HG03135 (cell line): ENCODE measurements around the gene OR52K1.

ENCODE experiments used
- ATAC-seq: cut with Tn5 transposase; IDR thresholded peaks from one replicate; pipeline ENCODE4 v1.9.1; 2021; ENCODE audit warnings: mild to moderate bottlenecking, moderate library complexity; ENCODE audit not compliant: unreplicated experiment

OR52K1 gene

DNA sequence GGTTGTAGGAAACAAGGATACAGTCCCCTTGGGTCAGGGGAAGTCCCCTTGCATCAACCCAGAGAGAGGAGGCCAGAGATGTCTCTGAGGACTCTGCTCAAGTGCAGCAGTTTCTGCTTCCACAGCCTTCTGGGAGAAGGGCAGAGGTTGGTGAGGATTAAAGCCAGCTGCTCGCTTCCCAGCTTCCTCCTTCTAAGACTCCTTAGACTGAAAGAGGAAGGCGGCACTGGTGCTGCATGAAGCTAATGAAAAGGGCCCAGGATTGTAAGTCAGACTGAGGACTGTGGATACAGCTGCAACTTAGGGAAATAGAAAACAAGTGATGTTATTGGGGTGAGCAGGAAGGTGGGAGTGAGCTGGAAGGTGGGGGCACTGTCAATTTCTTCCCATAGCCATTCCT, at the start of gene OR52K1:
Gene OR52K1 (plus strand): TSS at position 202 of the 400 bp plus-strand sequence. CDS start 6,255 bp downstream, outside the sequence.
- ATAC-seq, result no peak

GRCh38 chr11:4433856-4434255, 48.6 kb upstream of the OR52K1 start:
- no peak for ATAC-seq

DNA sequence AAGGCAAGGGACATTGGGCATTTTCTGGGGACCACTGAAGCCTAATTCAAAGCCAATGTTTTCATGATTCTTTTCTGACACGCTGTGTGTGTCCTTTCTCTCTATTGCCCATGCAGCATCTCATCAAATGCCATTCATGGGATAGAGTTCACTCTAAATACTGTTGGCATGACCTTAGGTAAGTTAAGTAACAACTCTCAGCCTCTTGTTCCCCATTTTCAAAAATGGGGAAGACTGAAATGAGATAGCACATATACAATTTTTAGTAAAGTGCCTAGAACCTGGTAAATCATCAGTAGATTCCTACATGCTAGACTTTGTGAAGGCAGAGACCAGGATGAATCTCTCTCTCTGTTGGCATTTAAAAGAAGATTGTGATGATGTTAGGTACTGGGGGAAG, 46.0 kb upstream of the OR52K1 start:
- no peak for ATAC-seq

- ATAC-seq, result no peak
Observed at GRCh38 chr11:4441515-4441914, 40.9 kb upstream of the OR52K1 start.

GRCh38 chr11:4443232-4443891, 39.1 kb upstream of the OR52K1 start:
- no peak for ATAC-seq

DNA sequence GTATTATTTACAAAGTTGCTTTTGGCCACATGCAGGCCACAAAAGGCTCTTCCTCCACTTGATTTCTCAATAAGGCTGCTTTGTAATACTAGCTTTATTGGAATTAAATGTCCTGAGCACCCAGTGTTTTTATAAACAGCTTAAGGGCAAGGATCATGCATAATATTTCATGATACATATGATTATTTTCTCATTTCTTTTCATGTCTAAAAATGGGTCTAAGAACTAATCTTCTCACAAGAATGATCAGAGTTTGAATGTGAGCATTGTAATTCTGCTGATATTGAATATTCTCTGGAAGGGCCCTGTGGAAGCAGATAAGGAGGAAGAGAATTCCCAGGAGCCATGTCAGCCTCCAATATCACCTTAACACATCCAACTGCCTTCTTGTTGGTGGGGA, 33.5 kb upstream of the OR52K1 start, which contains the start of gene OR52K2:
Gene OR52K2 (plus strand): TSS at position 301 of the 400 bp plus-strand sequence. CDS start 45 bp downstream, at position 346.
- no peak for ATAC-seq

DNA sequence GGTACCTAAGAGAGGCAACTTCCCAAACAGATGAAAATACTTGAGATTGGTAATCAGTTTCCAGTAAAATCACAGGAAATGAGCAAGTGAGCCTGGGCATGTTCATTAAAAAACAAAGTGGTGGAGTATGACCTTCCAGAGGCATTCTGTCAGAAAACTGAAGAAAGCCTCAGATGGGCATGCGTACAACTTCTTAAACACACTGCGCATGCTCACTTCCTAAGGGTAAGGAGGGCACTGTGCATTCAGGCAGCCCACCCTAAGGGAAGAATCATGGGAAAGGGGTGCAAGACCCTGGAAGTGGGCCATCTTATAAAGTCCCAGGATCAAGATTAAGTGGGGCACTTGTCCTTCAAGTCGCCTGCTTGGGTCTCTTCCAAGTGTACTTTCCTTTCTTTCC, 29.3 kb upstream of the OR52K1 start:
- no peak for ATAC-seq

DNA sequence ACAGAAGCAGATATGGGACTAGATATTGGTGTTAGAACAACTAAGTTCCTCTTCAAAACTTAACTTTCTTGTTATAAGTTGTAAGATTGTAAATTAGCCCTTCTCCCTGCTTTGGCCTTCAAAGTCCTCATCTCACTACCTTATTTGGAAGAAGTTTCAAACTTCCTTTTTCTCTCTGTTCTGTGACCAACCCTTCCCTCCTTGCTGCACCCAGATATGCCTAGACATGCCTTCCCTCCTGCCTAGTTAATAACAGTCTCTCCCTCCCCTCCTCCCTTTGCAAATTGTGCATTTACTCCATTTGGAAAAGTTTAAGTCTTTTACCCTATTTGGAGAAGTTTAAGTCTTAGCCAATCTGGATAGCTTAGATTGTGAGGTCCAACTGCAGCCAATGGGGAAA, 28.4 kb upstream of the OR52K1 start:
- no peak for ATAC-seq

GRCh38 chr11:4455419-4455818, 27.0 kb upstream of the OR52K1 start:
- ATAC-seq, result no peak

GRCh38 chr11:4459500-4459899, 22.9 kb upstream of the OR52K1 start:
- peak; percentile 85 for ATAC-seq

DNA sequence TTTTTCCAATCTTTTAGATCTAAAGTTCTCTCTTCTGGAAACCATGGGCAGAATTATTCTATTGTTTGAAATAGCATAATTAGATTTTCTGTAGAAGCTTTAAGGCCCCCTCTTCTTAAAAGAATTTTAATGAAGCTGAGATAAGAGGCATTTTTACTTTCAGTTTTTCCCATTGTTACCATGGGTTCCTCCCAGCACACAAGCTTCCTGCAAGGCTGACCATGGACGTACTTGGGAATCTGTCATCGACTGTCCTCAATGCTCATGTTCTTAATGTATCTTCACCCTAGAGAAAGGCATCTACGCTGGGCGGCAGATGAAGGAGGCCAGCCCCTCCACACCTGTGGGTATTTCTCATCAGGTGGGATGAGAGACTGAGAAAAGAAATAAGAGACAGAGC, 22.3 kb upstream of the OR52K1 start:
- ATAC-seq, result no peak

DNA sequence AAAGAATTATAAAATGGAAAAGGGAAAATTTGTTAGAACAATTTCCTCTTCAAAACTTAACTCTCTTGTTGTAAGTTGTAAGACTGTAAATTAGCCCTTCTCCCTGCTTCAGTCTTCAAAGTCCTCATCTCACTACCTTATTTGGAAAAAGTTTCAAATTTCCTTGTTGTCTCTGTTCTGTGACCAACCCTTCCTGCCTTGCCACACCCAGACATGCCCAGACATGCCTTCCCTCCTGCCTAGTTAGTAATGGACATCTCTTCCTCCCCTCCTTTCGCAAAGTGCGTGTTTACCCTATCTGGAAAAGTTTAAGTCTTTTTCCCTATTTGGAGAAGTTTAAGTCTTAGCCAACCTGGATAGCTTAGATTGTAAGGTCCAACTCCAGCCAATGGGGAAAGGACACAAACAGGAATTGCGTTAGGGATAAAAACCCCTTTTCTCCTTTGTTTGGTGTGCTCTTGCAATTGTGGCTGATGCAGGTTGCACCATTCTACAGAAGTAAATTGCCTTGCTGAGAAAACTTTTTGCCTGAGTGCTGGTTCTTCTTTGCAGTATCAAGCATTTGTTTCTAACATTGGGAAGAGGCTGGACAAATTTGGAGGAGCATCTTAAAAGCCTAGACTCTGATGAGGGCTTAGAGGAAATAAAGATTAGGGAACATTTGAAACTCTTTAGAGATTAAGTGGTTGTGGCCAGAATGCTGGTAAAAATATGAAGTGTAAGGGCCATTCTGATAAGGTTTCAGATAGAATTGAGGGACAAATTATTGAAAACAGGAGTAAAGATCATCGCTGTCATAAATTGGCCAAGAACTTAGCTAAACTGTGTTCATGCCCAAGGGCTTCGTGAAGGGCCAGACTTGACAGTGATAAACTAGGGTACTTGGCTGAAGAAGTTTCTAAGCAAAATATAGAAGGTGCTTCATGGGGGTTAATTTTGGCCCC, 18.0 kb upstream of the OR52K1 start:
- no peak for ATAC-seq

DNA sequence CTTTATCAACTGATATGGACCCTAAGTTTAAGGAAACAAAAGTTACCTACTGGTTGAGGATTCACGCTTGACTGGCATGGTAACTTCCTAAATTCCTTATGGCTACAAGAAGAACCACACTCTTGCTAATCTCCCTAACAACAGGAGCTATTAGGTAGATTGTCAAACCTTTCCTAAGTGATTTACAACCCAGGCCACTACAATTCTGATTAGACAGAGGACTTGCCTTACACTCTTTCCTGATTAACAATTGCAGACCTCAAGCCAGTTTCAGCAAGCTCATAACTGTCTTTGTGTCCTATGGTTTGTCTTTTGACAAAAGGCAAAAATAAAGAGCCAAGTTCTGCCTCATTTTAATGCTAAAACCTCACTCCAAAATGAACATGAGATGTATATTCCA, 17.0 kb upstream of the OR52K1 start:
- ATAC-seq, result no peak

- no peak for ATAC-seq
Observed at GRCh38 chr11:4466131-4466870, 16.1 kb upstream of the OR52K1 start.

- ATAC-seq, result no peak
Observed at GRCh38 chr11:4466871-4467442, 15.5 kb upstream of the OR52K1 start.

- no peak for ATAC-seq
Observed at GRCh38 chr11:4467811-4468606, 14.4 kb upstream of the OR52K1 start.

DNA sequence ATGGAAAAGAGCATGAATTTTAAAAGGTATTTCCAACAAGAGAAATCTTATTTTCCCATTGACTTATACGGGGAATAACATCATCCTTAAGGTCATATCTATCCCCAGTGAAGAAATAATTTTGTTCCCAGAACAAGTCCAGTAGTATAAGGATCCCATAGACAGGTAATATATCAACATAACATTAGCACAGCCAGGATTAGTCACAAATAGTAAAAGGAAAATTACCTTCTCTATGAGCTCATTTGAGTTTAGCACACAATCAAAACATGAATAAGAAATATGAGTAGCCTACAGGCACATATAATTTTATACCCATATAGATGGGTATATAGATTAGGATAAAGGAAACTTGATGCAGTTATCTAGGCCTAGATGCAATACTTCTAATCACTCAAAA, 2.8 kb upstream of the OR52K1 start:
- ATAC-seq, result no peak

- no peak for ATAC-seq
Observed at GRCh38 chr11:4480577-4481239, 1.7 kb upstream of the OR52K1 start.

GRCh38 chr11:4481240-4481582, 1.2 kb upstream of the OR52K1 start:
- no peak for ATAC-seq

GRCh38 chr11:4484310-4484709, 1.9 kb downstream of the OR52K1 start:
- ATAC-seq, result no peak
